Activated CD4-positive, alpha-beta T cell treated with anti-CD3 and anti-CD28 coated beads, Interleukin-2, amount 50 U/mL, for 4 hours (primary cell): ENCODE results near the gene TPPP.
"Not testable (repeated sequence)": the region's sequence is repeated elsewhere in the genome, so short reads cannot be mapped to it uniquely, and the experiment has no call there.

Experiments
- DNase-seq, 2 experiments: peaks; one replicate each; pipeline ENCODE4 v3.0.0-alpha.2; 2020

TPPP gene

GRCh38 chr5:643811-644271 is 49.3 kb downstream of the TPPP start:
- DNase-seq, result no peak

GRCh38 chr5:643351-643801 is 49.8 kb downstream of the TPPP start:
- no peak for DNase-seq

- no peak for DNase-seq
Observed at GRCh38 chr5:642481-642880, 50.7 kb downstream of the TPPP start.

GRCh38 chr5:641331-641765 is 51.8 kb downstream of the TPPP start:
- DNase-seq, result no peak

GRCh38 chr5:640461-641330 is 52.5 kb downstream of the TPPP start:
- DNase-seq, result no peak

GRCh38 chr5:639584-640213 is 53.5 kb downstream of the TPPP start:
- no peak for DNase-seq

GRCh38 chr5:639253-639530 is 54.0 kb downstream of the TPPP start:
- no peak for DNase-seq

GRCh38 chr5:638501-639252 is 54.5 kb downstream of the TPPP start:
- DNase-seq, result no peak

- no peak for DNase-seq
Observed at GRCh38 chr5:637581-638450, 55.3 kb downstream of the TPPP start.

- DNase-seq, result no peak
Observed at GRCh38 chr5:636951-637350, 56.2 kb downstream of the TPPP start.

GRCh38 chr5:635306-636055 is 57.7 kb downstream of the TPPP start:
- no peak for DNase-seq

GRCh38 chr5:634191-634590 is 59.0 kb downstream of the TPPP start:
- DNase-seq, result no peak

GRCh38 chr5:633501-633955 is 59.6 kb downstream of the TPPP start:
- DNase-seq, result no peak

- DNase-seq, result not testable (repeated sequence)
Observed at GRCh38 chr5:628351-629205, 64.6 kb downstream of the TPPP start.

GRCh38 chr5:627840-628239 is 65.3 kb downstream of the TPPP start:
- no peak for DNase-seq

GRCh38 chr5:626850-627249 is 66.3 kb downstream of the TPPP start:
- DNase-seq, result no peak

GRCh38 chr5:625516-625915 is 67.6 kb downstream of the TPPP start:
- DNase-seq, result no peak

- no peak for DNase-seq
Observed at GRCh38 chr5:624951-625230, 68.3 kb downstream of the TPPP start.

- DNase-seq, result no peak
Observed at GRCh38 chr5:624118-624950, 68.8 kb downstream of the TPPP start.

GRCh38 chr5:623531-623930 is 69.6 kb downstream of the TPPP start:
- DNase-seq, result no peak
